Measurements from ENCODE around the gene RASSF3.

DNA sequence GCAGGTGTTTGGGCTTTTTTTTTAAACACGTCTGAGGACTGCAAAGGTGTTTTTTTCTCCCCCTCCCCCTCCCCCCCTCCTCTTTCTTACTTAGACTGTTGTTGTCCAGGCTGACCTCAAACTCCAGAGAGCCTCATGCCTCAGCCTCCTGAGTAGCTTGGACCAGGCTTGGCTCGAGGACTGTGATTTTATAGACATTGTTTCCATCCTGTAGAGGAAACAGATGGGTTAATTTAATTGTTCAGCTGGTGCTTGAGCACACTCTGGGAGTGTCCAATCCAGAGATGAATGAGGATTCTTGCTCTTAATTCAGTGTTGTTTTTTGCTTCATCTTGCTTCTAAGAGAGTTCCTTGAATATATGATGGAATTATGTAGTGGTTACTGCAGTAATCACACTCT is 42.1 kb downstream of the RASSF3 start:
- TF ChIP-seq EGR1 (IDR thresholded peaks at IDR 0.05) (no peak), NFIC (IDR thresholded peaks at IDR 0.05) (no peak), CREB1 (IDR thresholded peaks at IDR 0.05; ENCODE audit: low read depth) (no peak), EP300 (IDR thresholded peaks at IDR 0.05; ENCODE audit: borderline replicate concordance) (no peak)
- TF ChIP-seq, protein P1, sequence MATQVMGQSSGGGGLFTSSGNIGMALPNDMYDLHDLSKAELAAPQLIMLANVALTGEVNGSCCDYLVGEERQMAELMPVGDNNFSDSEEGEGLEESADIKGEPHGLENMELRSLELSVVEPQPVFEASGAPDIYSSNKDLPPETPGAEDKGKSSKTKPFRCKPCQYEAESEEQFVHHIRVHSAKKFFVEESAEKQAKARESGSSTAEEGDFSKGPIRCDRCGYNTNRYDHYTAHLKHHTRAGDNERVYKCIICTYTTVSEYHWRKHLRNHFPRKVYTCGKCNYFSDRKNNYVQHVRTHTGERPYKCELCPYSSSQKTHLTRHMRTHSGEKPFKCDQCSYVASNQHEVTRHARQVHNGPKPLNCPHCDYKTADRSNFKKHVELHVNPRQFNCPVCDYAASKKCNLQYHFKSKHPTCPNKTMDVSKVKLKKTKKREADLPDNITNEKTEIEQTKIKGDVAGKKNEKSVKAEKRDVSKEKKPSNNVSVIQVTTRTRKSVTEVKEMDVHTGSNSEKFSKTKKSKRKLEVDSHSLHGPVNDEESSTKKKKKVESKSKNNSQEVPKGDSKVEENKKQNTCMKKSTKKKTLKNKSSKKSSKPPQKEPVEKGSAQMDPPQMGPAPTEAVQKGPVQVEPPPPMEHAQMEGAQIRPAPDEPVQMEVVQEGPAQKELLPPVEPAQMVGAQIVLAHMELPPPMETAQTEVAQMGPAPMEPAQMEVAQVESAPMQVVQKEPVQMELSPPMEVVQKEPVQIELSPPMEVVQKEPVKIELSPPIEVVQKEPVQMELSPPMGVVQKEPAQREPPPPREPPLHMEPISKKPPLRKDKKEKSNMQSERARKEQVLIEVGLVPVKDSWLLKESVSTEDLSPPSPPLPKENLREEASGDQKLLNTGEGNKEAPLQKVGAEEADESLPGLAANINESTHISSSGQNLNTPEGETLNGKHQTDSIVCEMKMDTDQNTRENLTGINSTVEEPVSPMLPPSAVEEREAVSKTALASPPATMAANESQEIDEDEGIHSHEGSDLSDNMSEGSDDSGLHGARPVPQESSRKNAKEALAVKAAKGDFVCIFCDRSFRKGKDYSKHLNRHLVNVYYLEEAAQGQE (IDR thresholded peaks at IDR 0.05; ENCODE audit: low read depth) = no peak

Data from Ishikawa (cell line).